Measurements from ENCODE around the gene THEMIS2. TPM values are rescaled to one million over a fixed set of nuclear protein-coding genes. Genes with fewer than 3 reads are reported as not detected.

The THEMIS2 gene
- total and polyA plus RNA-seq, 2 experiments from 2014 or later, result 8.1 to 32.4 TPM

- ATAC-seq (no peak), DNase-seq (ENCODE audit: low spot score) (no peak)
- peaks cover 3% of the 10 kb centered on the region; the same call in 1 of the 2 replicates for H3K36me3 ChIP-seq (ENCODE audit: insufficient read depth)
- H3K4me2 ChIP-seq, result no peak overlapping the region
- Mint-ChIP-seq H3K27me3 (ENCODE audit: insufficient read depth, low read depth, poor library complexity) (peaks cover 13% of the 10 kb centered on the region), H3K27ac (no peak overlapping the region), H3K4me1 (no peaks in the 10 kb centered on the region), H3K4me3 (no peak overlapping the region), H3K36me3 (ENCODE audit: low read depth) (peaks cover 29% of the 10 kb centered on the region), H3K9me3 (no peaks in the 10 kb centered on the region)
- no peaks in the 10 kb centered on the region for H3K9me2 ChIP-seq (ENCODE audit: insufficient read depth)
- no peaks in the 10 kb centered on the region for H3K27me3 ChIP-seq (ENCODE audit: insufficient read depth)
- no peaks in the 10 kb centered on the region for H3F3A ChIP-seq (replicated peaks; ENCODE audit: low read depth)
- no peak overlapping the region for H2AFZ ChIP-seq
- H4K20me1 ChIP-seq (replicated peaks; ENCODE audit: insufficient read depth), result no peaks in the 10 kb centered on the region
- H3K79me2 ChIP-seq (replicated peaks; ENCODE audit: insufficient read depth), result no peaks in the 10 kb centered on the region
- no peak overlapping the region for H3K4me3 ChIP-seq
- no peak for TF ChIP-seq ETS1 (IDR thresholded peaks at IDR 0.05)
- no peak overlapping the region for H3K27ac ChIP-seq (ENCODE audit: low read depth)
- H3K4me1 ChIP-seq (ENCODE audit: insufficient read depth), result no peaks in the 10 kb centered on the region
Observed at GRCh38 chr1:27882543-27882903, 10.2 kb downstream of the THEMIS2 start.

- H3K4me3 Mint-ChIP-seq, result no peak overlapping the region
- Histone ChIP-seq H3K4me3 (no peak overlapping the region), H3K27me3 (ENCODE audit: insufficient read depth) (no peaks in the 10 kb centered on the region), H3K36me3 (ENCODE audit: insufficient read depth) (peaks cover 3% of the 10 kb centered on the region; the same call in 1 of the 2 replicates), H3F3A (replicated peaks; ENCODE audit: low read depth) (no peaks in the 10 kb centered on the region), H3K4me2 (no peak overlapping the region), H2AFZ (no peak overlapping the region), H4K20me1 (replicated peaks; ENCODE audit: insufficient read depth) (no peaks in the 10 kb centered on the region), H3K4me1 (ENCODE audit: insufficient read depth) (no peaks in the 10 kb centered on the region), H3K79me2 (replicated peaks; ENCODE audit: insufficient read depth) (no peaks in the 10 kb centered on the region), H3K27ac (ENCODE audit: low read depth) (no peak overlapping the region), H3K9me2 (ENCODE audit: insufficient read depth) (no peaks in the 10 kb centered on the region)
- H3K27me3 Mint-ChIP-seq (ENCODE audit: insufficient read depth, low read depth, poor library complexity), result peaks cover 11% of the 10 kb centered on the region
- H3K27ac Mint-ChIP-seq, result no peak overlapping the region
- H3K9me3 Mint-ChIP-seq, result no peaks in the 10 kb centered on the region
- TF ChIP-seq EZH2 (IDR thresholded peaks at IDR 0.05; ENCODE audit: low read depth, unreplicated experiment) (no peak), CTCF (conservative IDR thresholded peaks at IDR 0.05; ENCODE audit: low read depth in 2 of 2) (no peak), POLR2AphosphoS5 (IDR thresholded peaks at IDR 0.05; ENCODE audit: low read depth) (no peak), ZNF462 (CRISPR knock-in tag; IDR thresholded peaks at IDR 0.05) (no peak), ZNF114 (CRISPR knock-in tag; IDR thresholded peaks at IDR 0.05) (no peak), ETS1 (IDR thresholded peaks at IDR 0.05) (no peak), NANOG (IDR thresholded peaks at IDR 0.05; ENCODE audit: borderline replicate concordance) (no peak), STAT1 (IDR thresholded peaks at IDR 0.05; ENCODE audit: unreplicated experiment) (no peak)
- H3K4me1 Mint-ChIP-seq, result no peaks in the 10 kb centered on the region
- ATAC-seq (no peak), DNase-seq (ENCODE audit: low spot score) (no peak)
- H3K36me3 Mint-ChIP-seq (ENCODE audit: low read depth), result peaks cover 29% of the 10 kb centered on the region
Observed at GRCh38 chr1:27883536-27883935, 11.2 kb downstream of the THEMIS2 start.
